Thyroid gland (tissue), 4 donors: ENCODE data around the gene CARD11. TPM values are rescaled to one million over a fixed set of nuclear protein-coding genes. Genes with fewer than 3 reads are reported as not detected.

Experiments
- DNase-seq, 2 donors: peaks; one replicate each; pipeline ENCODE4 v3.0.0-alpha.2; 2019
- H3K27ac ChIP-seq, 3 donors: fragments of 200-600 bp; sonication (generic); 1 replicate in 2 of 3; 2 replicates in 1 of 3; pipeline ENCODE4 v1.5.1; 2016 to 2019; ENCODE audit warnings: mild to moderate bottlenecking in 1 of 3, moderate library complexity in 1 of 3
- H3K27me3 ChIP-seq: fragments of 200-600 bp; sonication (generic); one replicate; pipeline ENCODE4 v1.5.1; 2019
- H3K36me3 ChIP-seq, 2 donors: fragments of 200-600 bp; sonication (generic); one replicate each; pipeline ENCODE4 v1.5.1; 2016 to 2019
- H3K4me1 ChIP-seq, 2 donors: fragments of 200-600 bp; sonication (generic); one replicate each; pipeline ENCODE4 v1.5.1; 2017 to 2019
- H3K4me3 ChIP-seq, 3 donors: fragments of 200-600 bp; sonication (generic); replicated peaks in 1 of 3; 1 replicate in 2 of 3; 2 replicates in 1 of 3; pipeline ENCODE4 v1.5.1; 2016; ENCODE audit warnings: mild to moderate bottlenecking in 1 of 3
- H3K9me3 ChIP-seq: fragments of 200-600 bp; sonication (generic); one replicate; pipeline ENCODE4 v1.5.1; 2017
- CTCF ChIP-seq, 6 experiments: fragments of 200-600 bp in 3 of 6; fragments of 450-650 bp in 3 of 6; sonication (generic) in 3 of 6; IDR thresholded peaks; one replicate each; pipeline ENCODE4 v1.5.1; 2016 to 2019; ENCODE audit warnings: antibody characterized with exemption in 6 of 6, mild to moderate bottlenecking in 2 of 6, inconsistent platforms in 1 of 6, moderate library complexity in 1 of 6
- POLR2A ChIP-seq, 2 donors: fragments of 450-650 bp; IDR thresholded peaks; one replicate each; pipeline ENCODE4 v1.6.1; 2017; ENCODE audit warnings: antibody characterized with exemption in 2 of 2, mild to moderate bottlenecking in 2 of 2, moderate library complexity in 1 of 2
- WGBS, 2 donors: methylation state at CpG; one replicate each; pipeline ENCODE4 v1.1.5; 2017; 5-methylcytosine and 5-hydroxymethylcytosine counted together
- intact Hi-C: fragments of 100-400 bp; cut with DNase I; formaldehyde crosslinking; loops from one replicate; pipeline ENCODE4 v1.15.1; 2023
- total RNA-seq, 4 donors: library from RNA; depleted of rRNA; stranded (reverse); fragments of >200 nt; gene quantifications; one replicate each; pipeline ENCODE4 v1.2.3, GENCODE V29; 2016

The CARD11 gene
- total RNA-seq, 4 donors from 2014 or later, result 0.45 to 7.7 (median 1.9) TPM

- no peaks in the 10 kb centered on the region for H3K36me3 ChIP-seq
- no peak overlapping the region for H3K27ac ChIP-seq
- no peaks in the 10 kb centered on the region for H3K27me3 ChIP-seq
- 79 to 85% methylated on average over 5 to 9 of the region's 9 CpGs for WGBS, 2 donors
- intact Hi-C loops, result no loop called here
- H3K4me3 ChIP-seq, result no peak overlapping the region
- TF ChIP-seq CTCF (IDR thresholded peaks at IDR 0.05) (no peak), POLR2A (IDR thresholded peaks at IDR 0.05) (no peak)
- no peaks in the 10 kb centered on the region for H3K4me1 ChIP-seq
- H3K9me3 ChIP-seq, result no peaks in the 10 kb centered on the region
- DNase-seq, result no peak
Observed at GRCh38 chr7:2893411-2893861, 150.2 kb downstream of the CARD11 start.

- no peaks in the 10 kb centered on the region for H3K9me3 ChIP-seq
- no peaks in the 10 kb centered on the region for H3K36me3 ChIP-seq
- no peak for DNase-seq
- no peak overlapping the region for H3K27ac ChIP-seq
- no peak overlapping the region for H3K4me3 ChIP-seq
- WGBS, 2 donors, result 47 to 50% methylated on average over 8 of the region's 8 CpGs
- no peaks in the 10 kb centered on the region for H3K4me1 ChIP-seq
- intact Hi-C loops, result no loop called here
- no peaks in the 10 kb centered on the region for H3K27me3 ChIP-seq
- TF ChIP-seq POLR2A (IDR thresholded peaks at IDR 0.05) (no peak), CTCF (IDR thresholded peaks at IDR 0.05) (no peak)
Observed at GRCh38 chr7:2892549-2892948, 151.1 kb downstream of the CARD11 start.

GRCh38 chr7:2887816-2888215 is 155.9 kb downstream of the CARD11 start:
- no peaks in the 10 kb centered on the region for H3K4me1 ChIP-seq
- intact Hi-C loops, result no loop called here
- no peaks in the 10 kb centered on the region for H3K36me3 ChIP-seq
- no peak overlapping the region for H3K27ac ChIP-seq
- H3K27me3 ChIP-seq, result no peaks in the 10 kb centered on the region
- no peaks in the 10 kb centered on the region for H3K9me3 ChIP-seq
- H3K4me3 ChIP-seq, result no peak overlapping the region
- WGBS, 2 donors, result 53 to 63% methylated on average over 3 to 7 of the region's 7 CpGs
- DNase-seq, result no peak
- no peak for TF ChIP-seq CTCF (IDR thresholded peaks at IDR 0.05)
- TF ChIP-seq POLR2A (IDR thresholded peaks at IDR 0.05), result no peak

DNA sequence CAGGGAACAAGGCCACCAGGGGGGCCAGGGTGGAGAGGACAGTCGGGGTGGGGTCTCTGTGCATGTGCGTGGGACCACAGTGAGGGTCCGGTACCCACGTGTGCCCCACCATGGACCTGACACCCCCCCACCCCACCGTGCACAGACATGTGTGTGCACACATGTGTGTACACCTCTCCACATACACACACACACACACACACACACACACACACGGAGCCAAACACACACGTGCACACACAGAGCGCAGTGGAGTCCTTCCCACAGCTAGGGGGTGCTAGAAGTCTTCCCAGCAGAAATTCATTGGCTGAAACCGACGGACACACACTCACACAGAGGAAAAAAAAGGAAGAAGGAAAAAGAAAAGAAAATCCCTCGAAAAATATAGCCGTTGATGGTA is 156.8 kb downstream of the CARD11 start:
- Histone ChIP-seq H3K27me3 (no peaks in the 10 kb centered on the region), H3K4me3 (no peak overlapping the region), H3K9me3 (no peaks in the 10 kb centered on the region), H3K27ac (no peak overlapping the region), H3K4me1 (no peaks in the 10 kb centered on the region), H3K36me3 (no peaks in the 10 kb centered on the region)
- TF ChIP-seq CTCF (IDR thresholded peaks at IDR 0.05) (peak in 4 of 6 experiments; percentile 17 to 43 (median 37)), POLR2A (IDR thresholded peaks at IDR 0.05) (no peak)
- intact Hi-C loops, result no loop called here
- WGBS, 2 donors, result 5 to 26% methylated on average over 8 to 12 of the region's 12 CpGs
- peak in 1 of 2 donors; percentile 17 for DNase-seq

DNA sequence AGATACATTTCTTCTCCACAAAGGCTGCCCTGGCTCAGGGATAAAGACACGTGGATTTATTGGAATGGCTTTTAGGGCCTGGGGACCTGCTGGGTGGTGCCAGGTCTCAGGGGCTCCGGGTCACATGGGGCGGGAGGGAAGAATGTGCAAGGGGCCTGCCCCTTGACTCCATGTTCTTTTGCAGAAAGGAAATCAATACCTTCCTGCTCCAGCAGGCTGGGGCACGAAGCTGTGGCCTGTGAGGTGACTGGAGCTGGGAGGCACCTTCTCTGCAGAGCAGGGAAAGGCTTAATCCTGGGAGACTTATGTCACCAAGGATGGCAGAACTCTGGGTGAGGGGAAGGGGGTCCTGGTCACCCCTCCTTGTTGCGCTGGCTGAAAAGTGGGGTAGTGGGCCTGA is 157.3 kb downstream of the CARD11 start:
- Histone ChIP-seq H3K27ac (no peak overlapping the region), H3K36me3 (no peaks in the 10 kb centered on the region), H3K4me1 (no peaks in the 10 kb centered on the region), H3K27me3 (no peaks in the 10 kb centered on the region), H3K4me3 (no peak overlapping the region), H3K9me3 (no peaks in the 10 kb centered on the region)
- intact Hi-C loops, result no loop called here
- no peak for DNase-seq
- TF ChIP-seq CTCF (IDR thresholded peaks at IDR 0.05) (no peak), POLR2A (IDR thresholded peaks at IDR 0.05) (no peak)
- WGBS, 2 donors, result 54 to 80% methylated on average over 4 to 5 of the region's 5 CpGs
